Natural killer cell (primary cell): Measurements from ENCODE around the gene PNMA6F. TPM values are rescaled to one million over a fixed set of nuclear protein-coding genes. Genes with fewer than 3 reads are reported as not detected.

Source experiments
- ATAC-seq, 3 donors: fragments of 150-1000 bp in 2 of 3; fragments of 200-7000 bp in 1 of 3; cut with Tn5 transposase; 1 replicate in 1 of 3; 2 replicates in 2 of 3; pipeline ENCODE4 v1.10.0; 2021; ENCODE audit warnings: mild to moderate bottlenecking in 2 of 3, moderate library complexity in 2 of 3
- DNase-seq, 2 donors: peaks; one replicate each; pipeline versions ENCODE4 v3.0.0 to v3.0.0-alpha.2; 2013 to 2021; ENCODE audit warnings: mixed read lengths in 1 of 2
- H3K27ac ChIP-seq: one replicate; pipeline ENCODE4 v1.5.1; 2013; ENCODE audit warnings: mild to moderate bottlenecking, low read length
- H3K27me3 ChIP-seq: one replicate; pipeline ENCODE4 v1.6.1; 2013; ENCODE audit warnings: low read length; ENCODE audit not compliant: control insufficient read depth, insufficient read depth
- H3K36me3 ChIP-seq: one replicate; pipeline ENCODE4 v1.6.1; 2013; ENCODE audit warnings: low read length; ENCODE audit not compliant: control insufficient read depth, insufficient read depth
- H3K4me1 ChIP-seq: one replicate; pipeline ENCODE4 v1.6.1; 2013; ENCODE audit warnings: low read length; ENCODE audit not compliant: control insufficient read depth, insufficient read depth
- H3K4me3 ChIP-seq: one replicate; pipeline ENCODE4 v1.5.1; 2013; ENCODE audit warnings: low read length
- H3K9me3 ChIP-seq: one replicate; pipeline ENCODE4 v1.6.1; 2013; ENCODE audit warnings: low read length; ENCODE audit not compliant: control insufficient read depth, insufficient read depth
- H3K27ac Mint-ChIP-seq, 2 donors: one replicate each; pipeline ENCODE4 v1.8.0; 2022; ENCODE audit warnings: mild to moderate bottlenecking in 2 of 2, mixed read lengths in 2 of 2, moderate library complexity in 1 of 2
- H3K27me3 Mint-ChIP-seq, 2 donors: one replicate each; pipeline ENCODE4 v1.8.0; 2022; ENCODE audit warnings: low read depth in 2 of 2, mixed read lengths in 2 of 2
- H3K36me3 Mint-ChIP-seq: one replicate; pipeline ENCODE4 v1.8.0; 2022; ENCODE audit warnings: mixed read lengths
- H3K4me1 Mint-ChIP-seq, 2 donors: one replicate each; pipeline ENCODE4 v1.8.0; 2022; ENCODE audit warnings: mixed read lengths in 2 of 2
- H3K4me3 Mint-ChIP-seq: one replicate; pipeline ENCODE4 v1.8.0; 2022; ENCODE audit warnings: mild to moderate bottlenecking, moderate library complexity, mixed read lengths
- H3K9me3 Mint-ChIP-seq, 2 donors: one replicate each; pipeline ENCODE4 v1.8.0; 2022; ENCODE audit warnings: mixed read lengths in 2 of 2
- CTCF ChIP-seq: fragments of 200-600 bp; IDR thresholded peaks from one replicate; pipeline ENCODE4 v1.8.0; 2022; ENCODE audit warnings: antibody characterized with exemption
- WGBS: methylation state at CpG from one replicate; pipeline ENCODE4 v1.1.7; 2013; ENCODE audit warnings: missing lambda C conversion rate; ENCODE audit not compliant: insufficient coverage; 5-methylcytosine and 5-hydroxymethylcytosine counted together
- intact Hi-C: fragments of 100-400 bp; cut with micrococcal nuclease; formaldehyde crosslinking; loops from one replicate; pipeline ENCODE4 v1.14.2; 2022
- total RNA-seq, 4 donors: library from RNA; stranded (reverse); fragments of 120-200 nt in 1 of 4; gene quantifications; one replicate each; pipeline versions ENCODE4 v1.2.3 to v1.2.4, GENCODE V29; 2013 to 2022

Gene PNMA6F
- total RNA-seq, 3 donors from 2014 or later (not counting 1 experiment from before 2014, with no cell fraction given): not detected

- Mint-ChIP-seq H3K27me3 (peaks cover 14 to 24% of the 10 kb centered on the region in 2 donors), H3K9me3 (no peaks in the 10 kb centered on the region), H3K36me3 (no peaks in the 10 kb centered on the region), H3K4me3 (no peak overlapping the region), H3K4me1 (no peaks in the 10 kb centered on the region), H3K27ac (no peak overlapping the region)
- Histone ChIP-seq H3K4me3 (no peak overlapping the region), H3K9me3 (no peaks in the 10 kb centered on the region), H3K4me1 (no peaks in the 10 kb centered on the region), H3K36me3 (no peaks in the 10 kb centered on the region), H3K27ac (no peak overlapping the region), H3K27me3 (no peaks in the 10 kb centered on the region)
- intact Hi-C loops: no loop called here
- 84% methylated on average over 15 of the region's 17 CpGs for WGBS
- DNase-seq (no peak), ATAC-seq (no peak)
- TF ChIP-seq CTCF: no peak
Measured at GRCh38 chrX:153306527-153307115, 14.9 kb downstream of the PNMA6F start.

GRCh38 chrX:153305972-153306371, 15.6 kb downstream of the PNMA6F start:
- H3K9me3 ChIP-seq: no peaks in the 10 kb centered on the region
- H3K27me3 ChIP-seq: no peaks in the 10 kb centered on the region
- Mint-ChIP-seq H3K36me3 (no peaks in the 10 kb centered on the region), H3K9me3 (no peaks in the 10 kb centered on the region), H3K27ac (no peak overlapping the region), H3K27me3 (peaks cover 14 to 30% of the 10 kb centered on the region in 2 donors), H3K4me3 (no peak overlapping the region), H3K4me1 (no peaks in the 10 kb centered on the region)
- no peak for TF ChIP-seq CTCF
- no peak overlapping the region for H3K4me3 ChIP-seq
- 89% methylated on average over 2 of the region's 3 CpGs for WGBS
- H3K36me3 ChIP-seq: no peaks in the 10 kb centered on the region
- no peaks in the 10 kb centered on the region for H3K4me1 ChIP-seq
- DNase-seq (no peak), ATAC-seq (no peak)
- intact Hi-C loops: no loop called here
- H3K27ac ChIP-seq: no peak overlapping the region

GRCh38 chrX:153304988-153305736, 16.4 kb downstream of the PNMA6F start:
- no peak for DNase-seq
- Histone ChIP-seq H3K27me3 (no peaks in the 10 kb centered on the region), H3K9me3 (no peaks in the 10 kb centered on the region), H3K4me1 (no peaks in the 10 kb centered on the region), H3K36me3 (no peaks in the 10 kb centered on the region), H3K27ac (no peak overlapping the region), H3K4me3 (no peak overlapping the region)
- no peak for ATAC-seq
- H3K27ac Mint-ChIP-seq: no peak overlapping the region
- no peak overlapping the region for H3K4me3 Mint-ChIP-seq
- intact Hi-C loops: no loop called here
- no peak for TF ChIP-seq CTCF
- H3K9me3 Mint-ChIP-seq: no peaks in the 10 kb centered on the region
- no peaks in the 10 kb centered on the region for H3K4me1 Mint-ChIP-seq
- H3K27me3 Mint-ChIP-seq: peaks cover 14 to 31% of the 10 kb centered on the region in 2 donors
- WGBS: 87% methylated on average over 7 of the region's 9 CpGs
- H3K36me3 Mint-ChIP-seq: no peaks in the 10 kb centered on the region
